Activated CD8-positive, alpha-beta memory T cell treated with anti-CD3 and anti-CD28 coated beads for 36 hours (primary cell): ENCODE results near the gene PPP1R14C. TPM values are rescaled to one million over a fixed set of nuclear protein-coding genes. Genes with fewer than 3 reads are reported as not detected.

ENCODE experiments used
- CTCF ChIA-PET: fragments of 350-600 bp; sonication (Branson Sonifier 250); formaldehyde crosslinking; loops from one replicate; lab custom pipeline; 2021; ENCODE audit warnings: antibody characterized with exemption; lab: Charles Lee
- POLR2A ChIA-PET: fragments of 350-600 bp; sonication (Branson Sonifier 250); formaldehyde crosslinking; loops from one replicate; lab custom pipeline; 2021; ENCODE audit warnings: antibody characterized with exemption; lab: Charles Lee
- total RNA-seq, 2 experiments: library from RNA; stranded (reverse); gene quantifications; one replicate each; pipeline ENCODE4 v1.2.3, GENCODE V29; 2021

PPP1R14C gene
- 1 to 10 TPM in 1 of 2 experiments, under 1 TPM in 1; 0.96 to 1.1 TPM for total RNA-seq

- ChIA-PET CTCF (no interaction called here), POLR2A (no interaction called here)
Observed at GRCh38 chr6:150142670-150143515, at the start of gene PPP1R14C. Gene PPP1R14C (plus strand): TSS chr6:150143044. CDS start chr6:150143193, 149 bp downstream.

GRCh38 chr6:150093397-150093796 is 49.4 kb upstream of the PPP1R14C start:
- ChIA-PET POLR2A (no interaction called here), CTCF (interaction anchor here (1.8 kb wide), 1 partner anchor 13 kb away, joined by 4 read pairs; no protein-coding TSS in a partner anchor)

GRCh38 chr6:150098155-150098554 is 44.7 kb upstream of the PPP1R14C start:
- ChIA-PET CTCF (no interaction called here), POLR2A (no interaction called here)

GRCh38 chr6:150099546-150099945 is 43.3 kb upstream of the PPP1R14C start:
- ChIA-PET CTCF (no interaction called here), POLR2A (no interaction called here)

- CTCF ChIA-PET = no interaction called here
- POLR2A ChIA-PET = no interaction called here
Observed at GRCh38 chr6:150099953-150100352, 42.9 kb upstream of the PPP1R14C start.

- CTCF ChIA-PET = no interaction called here
- POLR2A ChIA-PET = no interaction called here
Observed at GRCh38 chr6:150100745-150101144, 42.1 kb upstream of the PPP1R14C start.

GRCh38 chr6:150102750-150103270 is 40.0 kb upstream of the PPP1R14C start:
- CTCF ChIA-PET = no interaction called here
- POLR2A ChIA-PET = no interaction called here

GRCh38 chr6:150112233-150112632 is 30.6 kb upstream of the PPP1R14C start:
- POLR2A ChIA-PET = no interaction called here
- CTCF ChIA-PET = no interaction called here

GRCh38 chr6:150115769-150116168 is 27.1 kb upstream of the PPP1R14C start:
- ChIA-PET CTCF (no interaction called here), POLR2A (interaction anchor here (0.6 kb wide), 1 partner anchor 19 kb away, joined by 3 read pairs; no protein-coding TSS in a partner anchor)

- ChIA-PET CTCF (no interaction called here), POLR2A (interaction anchor here (0.6 kb wide), 1 partner anchor 18 kb away, joined by 3 read pairs; no protein-coding TSS in a partner anchor)
Observed at GRCh38 chr6:150116200-150116800, 26.5 kb upstream of the PPP1R14C start.

- ChIA-PET POLR2A (no interaction called here), CTCF (no interaction called here)
Observed at GRCh38 chr6:150118203-150118602, 24.6 kb upstream of the PPP1R14C start.

- ChIA-PET CTCF (no interaction called here), POLR2A (no interaction called here)
Observed at GRCh38 chr6:150118627-150119026, 24.2 kb upstream of the PPP1R14C start.

- ChIA-PET CTCF (no interaction called here), POLR2A (no interaction called here)
Observed at GRCh38 chr6:150119173-150119572, 23.7 kb upstream of the PPP1R14C start.

GRCh38 chr6:150123645-150124044 is 19.2 kb upstream of the PPP1R14C start:
- ChIA-PET POLR2A (no interaction called here), CTCF (no interaction called here)

GRCh38 chr6:150124235-150124634 is 18.6 kb upstream of the PPP1R14C start:
- ChIA-PET CTCF (no interaction called here), POLR2A (no interaction called here)

GRCh38 chr6:150126641-150127291 is 16.1 kb upstream of the PPP1R14C start:
- CTCF ChIA-PET = no interaction called here
- POLR2A ChIA-PET = no interaction called here

- POLR2A ChIA-PET = no interaction called here
Observed at GRCh38 chr6:150128425-150128824, 14.4 kb upstream of the PPP1R14C start.

GRCh38 chr6:150129616-150130505 is 13.0 kb upstream of the PPP1R14C start:
- POLR2A ChIA-PET = no interaction called here

More at GRCh38 chr6:150128425-150128824, 14.4 kb upstream of the PPP1R14C start:
- CTCF ChIA-PET = no interaction called here

GRCh38 chr6:150133686-150134085 is 9.2 kb upstream of the PPP1R14C start:
- CTCF ChIA-PET = no interaction called here
- POLR2A ChIA-PET = interaction anchor here (1.1 kb wide), 1 partner anchor 10 kb away, joined by 3 read pairs; no protein-coding TSS in a partner anchor

More at GRCh38 chr6:150129616-150130505, 13.0 kb upstream of the PPP1R14C start:
- CTCF ChIA-PET = no interaction called here
